H1 (cell line): ENCODE results near the gene AGAP3. TPM values are rescaled to one million over a fixed set of nuclear protein-coding genes. Genes with fewer than 3 reads are reported as not detected.

Experiments
- ASH2L ChIP-seq: fragments of 200-600, 300-600 bp; sonication (generic); IDR thresholded peaks from one replicate; pipeline ENCODE4 v1.7.1; 2017; ENCODE audit warnings: low read length
- ATF2 ChIP-seq: IDR thresholded peaks from 2 replicates; pipeline ENCODE4 v1.6.1; 2012; ENCODE audit warnings: low read length, inconsistent platforms
- CHD1 ChIP-seq: IDR thresholded peaks from 2 replicates; pipeline ENCODE4 v1.6.1; 2012; ENCODE audit warnings: low read depth, low read length, improper control_type of control experiment
- CHD7 ChIP-seq: fragments of 300-600 bp; sonication (generic); IDR thresholded peaks from 2 replicates; pipeline ENCODE4 v1.7.1; 2012; ENCODE audit warnings: low read length, moderate library complexity, mild to moderate bottlenecking, inconsistent platforms; ENCODE audit not compliant: insufficient replicate concordance
- CREB1 ChIP-seq: IDR thresholded peaks from 2 replicates; pipeline ENCODE4 v1.6.1; 2012; ENCODE audit warnings: inconsistent platforms
- CTCF ChIP-seq, 3 experiments: IDR thresholded peaks; 1 replicate in 2 of 3; 2 replicates in 1 of 3; pipeline versions ENCODE4 v1.5.1 to v1.6.1; 2011; ENCODE audit warnings: low read length in 3 of 3, mild to moderate bottlenecking in 3 of 3, inconsistent platforms in 2 of 3, low read depth in 1 of 3, moderate library complexity in 1 of 3; ENCODE audit not compliant: insufficient read depth in 1 of 3; ENCODE audit errors: control extremely low read depth in 1 of 3
- NANOG ChIP-seq: IDR thresholded peaks from 2 replicates; pipeline ENCODE4 v1.6.1; 2011; ENCODE audit warnings: low read length, low read depth, mild to moderate bottlenecking, inconsistent platforms; ENCODE audit not compliant: insufficient read depth, poor library complexity, severe bottlenecking
- polyA plus RNA-seq, 7 experiments: library from polyadenylated mRNA; depleted of rRNA in 3 of 7; stranded (reverse) in 5 of 7; unstranded in 2 of 7; fragments of >200 nt in 5 of 7; fragments of 200-250 nt in 2 of 7; gene quantifications; 1 replicate in 5 of 7; 2 replicates in 1 of 7; 4 replicates in 1 of 7; pipeline versions ENCODE4 v1.2.1 to v1.2.3, GENCODE V29; 2011 to 2013; ENCODE audit warnings: missing spikeins in 2 of 7, mixed read lengths in 2 of 7
- total RNA-seq: library from RNA; stranded (reverse); fragmentation: NEBNext Ultra II Directional; extraction: Animal tissue kit (Norgen Biotek cat#: 25700); gene quantifications from 2 replicates; pipeline ENCODE4 v1.2.1, GENCODE V29; 2021

Gene AGAP3
- total and polyA plus RNA-seq, 2 of the 8 experiments (the other 6 are each of a cell fraction or from before 2014, with no cell fraction given) = 66.4 to 120 TPM

- TF ChIP-seq CHD7 = no peak
- TF ChIP-seq CREB1 = no peak
- TF ChIP-seq NANOG = no peak
- TF ChIP-seq CTCF (IDR thresholded peaks at IDR 0.05; ENCODE audit: control extremely low read depth in 1 of 3, insufficient read depth in 1 of 3, low read depth in 1 of 3, low read length in 3 of 3) = no peak
- TF ChIP-seq CHD1 = no peak
- TF ChIP-seq ATF2 = no peak
- TF ChIP-seq ASH2L = no peak
Observed at GRCh38 chr7:151048911-151049463, 37.3 kb upstream of the AGAP3 start (continued).
